ENCODE data around the gene KRTDAP. TPM values are rescaled to one million over a fixed set of nuclear protein-coding genes. Genes with fewer than 3 reads are reported as not detected.
A peak's percentile ranks its signal among the peaks of the same experiment; 100 is the strongest.

KRTDAP gene
- total RNA-seq, 1 donor from 2014 or later, result 0.80 TPM

DNA sequence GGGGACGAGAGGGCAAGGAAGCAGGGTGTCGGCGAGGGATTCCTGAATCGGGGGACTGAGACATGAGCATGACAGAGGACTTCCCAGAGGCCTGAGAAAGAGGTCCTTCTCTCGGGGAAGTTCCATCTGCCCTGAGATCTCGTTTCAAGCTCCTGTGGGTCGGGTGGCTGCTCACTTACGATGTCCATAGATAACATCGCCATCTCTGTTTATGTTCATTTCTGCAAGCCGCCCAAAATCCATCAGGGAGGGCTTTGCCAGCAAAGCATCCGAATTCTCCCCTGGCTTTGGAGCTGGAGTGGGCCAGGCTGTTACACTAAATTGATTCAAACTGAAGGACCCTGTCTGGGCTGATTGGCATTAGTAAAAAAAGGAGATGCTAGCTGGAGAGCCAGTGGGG lies 17.3 kb upstream of the KRTDAP start:
- no peak overlapping the region for H3K27ac Mint-ChIP-seq
- H3K27me3 Mint-ChIP-seq, result peaks cover 32% of the 10 kb centered on the region
- no peak for DNase-seq (ENCODE audit: extremely low spot score, unreplicated experiment)
- no peak overlapping the region for H3K4me3 Mint-ChIP-seq
- H3K36me3 Mint-ChIP-seq, result peaks cover 5% of the 10 kb centered on the region
- H3K4me1 Mint-ChIP-seq (ENCODE audit: unreplicated experiment), result peaks cover 9% of the 10 kb centered on the region
- TF ChIP-seq, protein P1, sequence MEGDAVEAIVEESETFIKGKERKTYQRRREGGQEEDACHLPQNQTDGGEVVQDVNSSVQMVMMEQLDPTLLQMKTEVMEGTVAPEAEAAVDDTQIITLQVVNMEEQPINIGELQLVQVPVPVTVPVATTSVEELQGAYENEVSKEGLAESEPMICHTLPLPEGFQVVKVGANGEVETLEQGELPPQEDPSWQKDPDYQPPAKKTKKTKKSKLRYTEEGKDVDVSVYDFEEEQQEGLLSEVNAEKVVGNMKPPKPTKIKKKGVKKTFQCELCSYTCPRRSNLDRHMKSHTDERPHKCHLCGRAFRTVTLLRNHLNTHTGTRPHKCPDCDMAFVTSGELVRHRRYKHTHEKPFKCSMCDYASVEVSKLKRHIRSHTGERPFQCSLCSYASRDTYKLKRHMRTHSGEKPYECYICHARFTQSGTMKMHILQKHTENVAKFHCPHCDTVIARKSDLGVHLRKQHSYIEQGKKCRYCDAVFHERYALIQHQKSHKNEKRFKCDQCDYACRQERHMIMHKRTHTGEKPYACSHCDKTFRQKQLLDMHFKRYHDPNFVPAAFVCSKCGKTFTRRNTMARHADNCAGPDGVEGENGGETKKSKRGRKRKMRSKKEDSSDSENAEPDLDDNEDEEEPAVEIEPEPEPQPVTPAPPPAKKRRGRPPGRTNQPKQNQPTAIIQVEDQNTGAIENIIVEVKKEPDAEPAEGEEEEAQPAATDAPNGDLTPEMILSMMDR (conservative IDR thresholded peaks at IDR 0.05), result no peak
- no peaks in the 10 kb centered on the region for H3K9me3 Mint-ChIP-seq

DNA sequence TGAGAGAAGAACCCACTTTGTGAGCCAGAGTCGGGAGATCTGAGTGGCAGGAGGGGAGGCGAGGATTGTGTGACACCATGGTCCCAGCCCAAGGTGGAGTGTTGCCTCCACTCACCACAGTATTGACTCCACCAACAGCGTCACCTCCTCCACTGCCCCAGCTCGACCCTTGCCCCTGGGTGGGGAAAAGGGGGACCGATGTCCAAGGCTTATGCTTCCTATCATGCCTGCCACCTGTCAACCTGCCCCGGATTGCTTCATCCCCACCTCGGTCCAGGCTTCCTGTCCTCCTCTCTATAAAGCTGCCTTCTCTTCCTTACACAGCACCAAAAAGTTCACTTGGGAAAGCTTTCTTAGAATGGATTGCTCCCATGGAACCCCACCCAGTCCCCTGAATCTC lies 15.7 kb upstream of the KRTDAP start:
- TF ChIP-seq, protein P1 (conservative IDR thresholded peaks at IDR 0.05), result no peak
- Mint-ChIP-seq H3K27me3 (peaks cover 28% of the 10 kb centered on the region), H3K27ac (no peak overlapping the region), H3K4me3 (no peak overlapping the region), H3K36me3 (peaks cover 5% of the 10 kb centered on the region), H3K9me3 (no peaks in the 10 kb centered on the region), H3K4me1 (ENCODE audit: unreplicated experiment) (peaks cover 9% of the 10 kb centered on the region)
- no peak for DNase-seq (ENCODE audit: extremely low spot score, unreplicated experiment)

DNA sequence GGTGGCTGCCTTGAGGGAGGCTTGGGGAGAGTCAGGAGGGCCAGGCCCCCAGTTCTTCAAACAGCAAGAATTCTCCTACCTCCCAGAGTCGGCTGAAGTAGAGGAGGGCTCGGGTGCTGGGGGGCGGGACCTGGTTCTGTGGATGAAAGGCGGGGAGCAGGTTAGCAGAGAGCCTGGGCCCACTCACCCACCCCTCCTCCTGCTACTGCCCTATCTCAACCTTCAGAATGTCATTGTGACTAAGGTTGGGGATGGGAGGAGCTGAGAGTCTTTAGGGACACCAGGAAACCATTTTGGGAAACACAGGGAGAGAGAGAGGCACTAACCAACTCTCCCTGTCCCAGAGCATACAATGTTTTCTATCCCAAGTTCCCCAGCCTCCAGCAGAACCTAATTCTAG lies 12.5 kb upstream of the KRTDAP start:
- peaks cover 5% of the 10 kb centered on the region for H3K36me3 Mint-ChIP-seq

DNA sequence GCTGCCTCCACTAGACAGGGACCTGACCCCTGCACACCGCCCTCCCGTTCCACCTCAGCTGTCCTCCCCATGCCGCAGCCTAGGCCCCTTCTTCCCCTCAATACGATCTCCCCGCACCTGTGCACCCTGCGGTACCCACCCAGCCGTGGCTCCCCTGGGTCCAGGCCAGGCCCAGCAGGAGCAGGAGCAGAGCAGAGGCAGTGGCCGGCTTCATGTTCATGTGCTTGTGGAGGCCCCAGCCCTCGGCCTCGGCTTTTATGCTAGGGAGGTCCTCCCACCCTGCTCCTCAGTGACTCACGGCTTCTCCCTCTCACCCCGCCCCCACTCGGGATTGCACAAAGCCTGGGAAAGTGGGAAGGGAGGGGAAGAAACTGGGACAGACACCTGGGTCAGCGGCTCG lies 11.4 kb upstream of the KRTDAP start:
- peaks cover 5% of the 10 kb centered on the region for H3K36me3 Mint-ChIP-seq
- no peaks in the 10 kb centered on the region for H3K9me3 Mint-ChIP-seq
- no peak for DNase-seq (ENCODE audit: extremely low spot score, unreplicated experiment)
- no peaks in the 10 kb centered on the region for H3K4me1 Mint-ChIP-seq (ENCODE audit: unreplicated experiment)
- no peaks in the 10 kb centered on the region for H3K27me3 Mint-ChIP-seq
- TF ChIP-seq, protein P1 (conservative IDR thresholded peaks at IDR 0.05), result no peak
- no peak overlapping the region for H3K4me3 Mint-ChIP-seq
- H3K27ac Mint-ChIP-seq, result no peak overlapping the region

More for the DNA sequence above, 12.5 kb upstream of the KRTDAP start:
- H3K9me3 Mint-ChIP-seq, result no peaks in the 10 kb centered on the region
- no peaks in the 10 kb centered on the region for H3K4me1 Mint-ChIP-seq (ENCODE audit: unreplicated experiment)
- peak overlapping the region; percentile 55 for H3K27ac Mint-ChIP-seq
- H3K27me3 Mint-ChIP-seq, result peaks cover 6% of the 10 kb centered on the region
- TF ChIP-seq, protein P1 (conservative IDR thresholded peaks at IDR 0.05), result no peak
- no peak overlapping the region for H3K4me3 Mint-ChIP-seq
- no peak for DNase-seq (ENCODE audit: extremely low spot score, unreplicated experiment)

DNA sequence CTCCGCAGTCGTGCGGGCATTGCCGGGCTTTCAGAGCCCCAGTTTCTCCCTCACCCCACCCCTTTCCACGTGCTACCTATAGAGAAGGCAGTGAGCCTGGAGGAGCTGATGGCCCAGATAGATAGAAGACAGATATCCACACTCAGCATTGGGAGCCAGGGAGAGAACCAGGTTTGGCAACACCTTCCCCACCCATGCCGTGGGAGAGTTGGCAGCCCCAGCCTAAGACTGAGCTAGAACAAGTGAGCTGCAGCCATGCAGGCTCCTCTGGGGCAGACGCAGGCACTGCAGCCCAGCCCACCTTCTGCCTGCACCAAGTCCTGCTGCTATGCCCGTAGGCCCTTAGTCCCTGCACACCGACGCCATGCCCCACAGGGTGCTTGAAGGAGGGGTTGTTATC lies 10.3 kb upstream of the KRTDAP start:
- Mint-ChIP-seq H3K4me1 (ENCODE audit: unreplicated experiment) (no peaks in the 10 kb centered on the region), H3K27ac (no peak overlapping the region), H3K4me3 (no peak overlapping the region), H3K9me3 (no peaks in the 10 kb centered on the region), H3K27me3 (no peaks in the 10 kb centered on the region), H3K36me3 (no peaks in the 10 kb centered on the region)
- TF ChIP-seq, protein P1 (conservative IDR thresholded peaks at IDR 0.05), result no peak
- DNase-seq (ENCODE audit: extremely low spot score, unreplicated experiment), result no peak

DNA sequence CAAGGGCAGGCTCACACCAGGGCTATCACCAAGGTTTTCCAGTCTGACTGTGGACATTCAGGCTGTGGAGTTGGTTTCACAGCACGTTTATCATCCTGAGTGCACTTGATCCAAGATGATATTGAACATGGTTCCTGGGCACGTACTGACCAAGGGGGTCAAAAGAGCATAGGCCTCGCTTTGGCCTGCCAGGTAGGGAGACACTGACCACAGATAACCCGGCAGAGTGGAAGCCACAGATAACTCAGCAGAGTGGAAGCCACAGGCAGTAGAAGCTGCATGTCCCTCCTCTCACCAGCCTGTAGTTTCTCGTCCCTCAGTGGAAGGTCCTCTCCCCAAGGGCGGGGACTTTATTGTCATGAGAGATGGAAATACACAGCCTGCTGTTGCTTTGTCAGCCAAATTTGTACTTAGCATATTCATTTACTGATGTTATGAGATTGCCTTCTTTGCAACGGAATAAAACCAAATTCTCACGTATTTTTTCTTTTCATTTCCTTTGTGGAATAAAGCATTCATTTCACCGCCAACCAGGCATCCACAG lies 8.8 kb upstream of the KRTDAP start:
- DNase-seq (ENCODE audit: extremely low spot score, unreplicated experiment), result no peak
- TF ChIP-seq, protein P1 (conservative IDR thresholded peaks at IDR 0.05), result no peak
- H3K27me3 Mint-ChIP-seq, result no peaks in the 10 kb centered on the region
- H3K27ac Mint-ChIP-seq, result no peak overlapping the region
- H3K4me3 Mint-ChIP-seq, result no peak overlapping the region
- no peaks in the 10 kb centered on the region for H3K36me3 Mint-ChIP-seq
- H3K9me3 Mint-ChIP-seq, result no peaks in the 10 kb centered on the region
- no peaks in the 10 kb centered on the region for H3K4me1 Mint-ChIP-seq (ENCODE audit: unreplicated experiment)

Data from type B pancreatic cell (in vitro differentiated cells).